K562 (cell line): ENCODE measurements around the gene MRTFB. TPM values are rescaled to one million over a fixed set of nuclear protein-coding genes. Genes with fewer than 3 reads are reported as not detected.

Source experiments
- CTCF ChIP-seq, 3 experiments: IDR thresholded peaks in 2 of 3; conservative IDR thresholded peaks in 1 of 3; 2 replicates each; pipeline ENCODE4 v1.5.1; 2011 to 2012; ENCODE audit warnings: low read length in 3 of 3, mild to moderate bottlenecking in 3 of 3, control low read depth in 2 of 3, improper control_type of control experiment in 1 of 3, inconsistent platforms in 1 of 3, low read depth in 1 of 3, mixed read lengths in 1 of 3, moderate library complexity in 1 of 3; ENCODE audit not compliant: insufficient read depth in 2 of 3
- MEIS2 ChIP-seq: fragments of 450-650 bp; IDR thresholded peaks from 2 replicates; pipeline ENCODE4 v1.6.1; 2014; ENCODE audit warnings: mild to moderate bottlenecking; ENCODE audit not compliant: partially characterized antibody
- NFE2 ChIP-seq: IDR thresholded peaks from 2 replicates; pipeline ENCODE4 v1.6.1; 2014; ENCODE audit warnings: antibody characterized with exemption, low read depth
- PBX2 ChIP-seq, 2 experiments: IDR thresholded peaks in 1 of 2; conservative IDR thresholded peaks in 1 of 2; 2 replicates each; pipeline ENCODE4 v1.6.1; 2016; ENCODE audit warnings: low read depth in 2 of 2, mild to moderate bottlenecking in 1 of 2, missing compliant biosample characterization in 1 of 2, missing genetic modification characterization in 1 of 2, moderate library complexity in 1 of 2
- polyA plus RNA-seq, 8 experiments: library from polyadenylated mRNA; depleted of rRNA in 4 of 8; stranded (reverse) in 5 of 8; unstranded in 3 of 8; fragments of >200 nt; fragmentation: Nextera tagmentation in 2 of 8; fragmentation: Illumina TruSeq in 1 of 8; extraction: Ambion mirVana in 2 of 8; extraction: Trizol in 1 of 8; gene quantifications; 2 replicates each; pipeline versions ENCODE4 v1.2.1 to v1.2.3, GENCODE V29; 2011 to 2014; ENCODE audit warnings: inconsistent platforms in 1 of 8, missing spikeins in 1 of 8
- total RNA-seq, 7 experiments: library from RNA; depleted of rRNA in 6 of 7; stranded (reverse); fragments of >200 nt in 6 of 7; fragmentation: Illumina TruSeq in 2 of 7; extraction: Trizol in 2 of 7; gene quantifications; 2 replicates each; pipeline versions ENCODE4 v1.2.1 to v1.2.3, GENCODE V29; 2011 to 2021; ENCODE audit warnings: low replicate concordance in 1 of 7

The MRTFB gene
- total and polyA plus RNA-seq, 9 of the 15 experiments (the other 6 are each of a cell fraction or from before 2014, with no cell fraction given), result 2.2 to 12.7 (median 7.0) TPM

GRCh38 chr16:14186007-14186794, 115.1 kb downstream of the MRTFB start (continued):
- TF ChIP-seq PBX2 (CRISPR knock-in tag; IDR thresholded peaks at IDR 0.05; ENCODE audit: low read depth) (no peak), PBX2 (tag; conservative IDR thresholded peaks at IDR 0.05; ENCODE audit: low read depth) (peak; percentile 23; the same call in 1 of the 2 replicates), MEIS2 (peak; percentile 14), NFE2 (no peak), CTCF (IDR thresholded peaks at IDR 0.05 in 2 of 3, conservative IDR thresholded peaks at IDR 0.05 in 1 of 3; ENCODE audit: insufficient read depth in 2 of 3, low read depth in 1 of 3, low read length in 3 of 3) (peak in 2 of 3 experiments; percentile 40 to 41; a peak in 3 of 6 replicates)
